ENCODE measurements around the gene ATG10. TPM values are rescaled to one million over a fixed set of nuclear protein-coding genes. Genes with fewer than 3 reads are reported as not detected.

Gene ATG10
- total RNA-seq, 1 experiment from 2014 or later = 7.6 TPM

DNA sequence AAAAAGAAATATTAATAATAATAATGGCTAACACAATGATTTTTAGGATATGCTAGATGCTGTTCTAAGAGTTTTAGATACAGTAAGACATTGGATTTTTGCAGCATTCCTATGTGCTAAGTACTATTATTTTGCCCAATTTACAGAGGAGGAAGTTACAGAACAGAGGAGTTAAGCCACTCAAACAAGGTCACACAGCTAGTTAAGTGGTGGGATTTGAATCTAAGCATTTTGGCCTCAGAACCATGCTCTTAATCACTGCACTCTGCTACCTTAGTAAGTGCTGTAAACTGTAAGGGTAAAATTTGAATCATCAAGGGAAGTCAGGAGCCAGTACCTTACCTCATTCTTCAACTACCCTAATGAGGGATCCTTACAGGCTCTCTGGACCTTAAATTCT is 280.9 kb downstream of the ATG10 start:
- Histone ChIP-seq H3K9me3 (ENCODE audit: control insufficient read depth, low read depth, low read length) (no peaks in the 10 kb centered on the region), H3K18ac (ENCODE audit: insufficient read length, low read depth, low read length) (no peak overlapping the region), H3K4ac (ENCODE audit: low read depth, low read length) (no peak overlapping the region), H3K23me2 (ENCODE audit: insufficient read length, low read depth, low read length, poor library complexity, severe bottlenecking) (no peaks in the 10 kb centered on the region), H4K8ac (replicated peaks; ENCODE audit: insufficient read length, low read depth, low read length) (no peak overlapping the region), H3T11ph (ENCODE audit: low read length) (no peak overlapping the region), H3K56ac (ENCODE audit: insufficient read length, low read depth, low read length) (no peak overlapping the region), H4K91ac (ENCODE audit: insufficient read length, low read depth, low read length) (no peak overlapping the region), H2BK5ac (ENCODE audit: insufficient read length, low read length) (no peak overlapping the region), H3K79me1 (ENCODE audit: insufficient read depth, low read depth, low read length, poor library complexity, severe bottlenecking) (no peaks in the 10 kb centered on the region), H2AFZ (ENCODE audit: low read length) (no peak overlapping the region), H3K27me3 (ENCODE audit: insufficient read depth, low read length) (no peaks in the 10 kb centered on the region), H3K23ac (ENCODE audit: insufficient read length, low read depth, low read length) (no peak overlapping the region), H3K4me1 (ENCODE audit: insufficient read depth, low read length) (peaks cover 2% of the 10 kb centered on the region), H3K9ac (ENCODE audit: extremely low read depth, insufficient read length, low read length) (no peak overlapping the region), H2AK5ac (ENCODE audit: insufficient read length, low read length) (no peak overlapping the region), H3K27ac (ENCODE audit: insufficient read length, low read depth, low read length) (no peak overlapping the region), H3K4me2 (ENCODE audit: insufficient read depth, insufficient read length, low read length) (no peak overlapping the region), H3K14ac (ENCODE audit: insufficient read depth, low read length) (no peak overlapping the region), H4K20me1 (ENCODE audit: control insufficient read depth, insufficient read depth, insufficient read length) (no peaks in the 10 kb centered on the region), H4K5ac (ENCODE audit: insufficient read length, low read depth, low read length) (no peak overlapping the region), H3K79me2 (ENCODE audit: insufficient read depth, low read length) (no peaks in the 10 kb centered on the region), H2BK12ac (ENCODE audit: insufficient read length, low read depth, low read length) (no peak overlapping the region), H2BK20ac (ENCODE audit: low read depth, low read length, poor library complexity, severe bottlenecking) (no peak overlapping the region), H2BK120ac (ENCODE audit: low read depth, low read length, poor library complexity, severe bottlenecking) (no peak overlapping the region), H2BK15ac (ENCODE audit: low read depth, low read length) (no peak overlapping the region)
- Mint-ChIP-seq H3K36me3 (ENCODE audit: insufficient read depth in 1 of 3, low read depth in 3 of 3) (peaks cover 0 to 3% (median 3%) of the 10 kb centered on the region in 3 experiments; a peak in 2 of 7 replicates), H3K9me3 (peaks cover 0 to under 1% of the 10 kb centered on the region in 2 experiments; a peak in 1 of 5 replicates), H3K4me3 (no peak overlapping the region), H3K4me1 (peaks cover 22 to 24% of the 10 kb centered on the region in 2 experiments), H3K27ac (no peak overlapping the region), H3K27me3 (ENCODE audit: low read depth) (no peaks in the 10 kb centered on the region)
- DNase-seq = no peak
- TF ChIP-seq, protein P1, sequence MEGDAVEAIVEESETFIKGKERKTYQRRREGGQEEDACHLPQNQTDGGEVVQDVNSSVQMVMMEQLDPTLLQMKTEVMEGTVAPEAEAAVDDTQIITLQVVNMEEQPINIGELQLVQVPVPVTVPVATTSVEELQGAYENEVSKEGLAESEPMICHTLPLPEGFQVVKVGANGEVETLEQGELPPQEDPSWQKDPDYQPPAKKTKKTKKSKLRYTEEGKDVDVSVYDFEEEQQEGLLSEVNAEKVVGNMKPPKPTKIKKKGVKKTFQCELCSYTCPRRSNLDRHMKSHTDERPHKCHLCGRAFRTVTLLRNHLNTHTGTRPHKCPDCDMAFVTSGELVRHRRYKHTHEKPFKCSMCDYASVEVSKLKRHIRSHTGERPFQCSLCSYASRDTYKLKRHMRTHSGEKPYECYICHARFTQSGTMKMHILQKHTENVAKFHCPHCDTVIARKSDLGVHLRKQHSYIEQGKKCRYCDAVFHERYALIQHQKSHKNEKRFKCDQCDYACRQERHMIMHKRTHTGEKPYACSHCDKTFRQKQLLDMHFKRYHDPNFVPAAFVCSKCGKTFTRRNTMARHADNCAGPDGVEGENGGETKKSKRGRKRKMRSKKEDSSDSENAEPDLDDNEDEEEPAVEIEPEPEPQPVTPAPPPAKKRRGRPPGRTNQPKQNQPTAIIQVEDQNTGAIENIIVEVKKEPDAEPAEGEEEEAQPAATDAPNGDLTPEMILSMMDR (conservative IDR thresholded peaks at IDR 0.05) = no peak

All from H9 (cell line).